NCI-H748 (cell line): ENCODE data around the gene KRT72.

Experiments
- DNase-seq: peaks from one replicate; lab custom pipeline; 2025; ENCODE audit not compliant: unreplicated experiment; lab: John Stamatoyannopoulos, UW

KRT72 gene

DNA sequence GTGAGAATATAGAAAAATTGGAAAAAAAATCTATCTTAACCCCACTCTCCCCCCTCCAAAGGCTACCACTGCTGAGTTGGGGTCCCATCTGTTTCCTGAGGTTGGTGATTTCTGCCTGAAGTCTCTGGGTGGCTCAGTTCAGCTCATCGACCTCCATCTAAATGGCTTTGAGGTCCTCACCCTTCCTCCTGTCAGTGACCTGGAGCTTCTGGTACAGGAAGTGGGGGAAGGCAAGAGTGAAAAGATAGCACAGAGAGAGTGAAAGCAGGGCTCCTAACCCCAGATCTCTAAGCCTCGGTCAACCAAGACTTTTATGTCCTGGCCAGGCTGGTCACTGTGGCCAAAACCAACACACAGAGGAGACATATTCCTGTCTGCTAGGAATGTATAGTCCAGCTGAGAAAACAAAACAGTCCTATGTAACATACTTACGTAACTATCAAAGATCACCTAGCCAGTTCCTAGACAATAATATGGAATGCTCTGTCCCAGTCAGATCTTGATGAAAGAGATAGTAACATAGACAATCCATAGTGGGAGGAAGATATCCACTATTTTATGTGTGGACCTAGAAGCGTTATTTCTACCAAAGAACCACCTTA, 29.4 kb upstream of the KRT72 start:
- DNase-seq = no peak

DNA sequence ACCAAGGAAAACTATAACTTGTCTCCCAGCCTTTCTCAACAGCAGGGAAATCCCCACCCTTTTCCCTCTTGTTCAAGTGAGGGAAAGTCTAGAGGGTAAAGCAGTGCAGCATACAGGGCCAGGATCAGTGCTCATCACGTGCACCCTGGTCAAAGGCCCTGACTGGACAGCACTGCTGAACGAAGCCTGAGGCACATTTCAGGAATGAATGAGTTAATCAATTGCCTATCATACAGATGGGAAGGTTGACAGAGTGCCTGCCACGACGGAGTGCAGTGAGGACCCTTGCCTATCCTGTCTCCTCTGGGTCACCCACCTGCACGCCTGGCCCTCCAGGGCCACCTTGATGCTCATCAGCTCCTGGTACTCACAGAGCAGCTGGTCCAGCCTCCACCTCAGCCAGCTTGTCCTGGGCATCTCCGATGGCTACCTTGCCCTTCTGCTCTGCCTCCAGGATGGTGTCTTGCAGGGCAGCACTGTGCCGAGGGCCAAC, 28.8 kb upstream of the KRT72 start:
- no peak for DNase-seq

GRCh38 chr12:52629281-52630007, 28.2 kb upstream of the KRT72 start:
- DNase-seq = no peak

DNA sequence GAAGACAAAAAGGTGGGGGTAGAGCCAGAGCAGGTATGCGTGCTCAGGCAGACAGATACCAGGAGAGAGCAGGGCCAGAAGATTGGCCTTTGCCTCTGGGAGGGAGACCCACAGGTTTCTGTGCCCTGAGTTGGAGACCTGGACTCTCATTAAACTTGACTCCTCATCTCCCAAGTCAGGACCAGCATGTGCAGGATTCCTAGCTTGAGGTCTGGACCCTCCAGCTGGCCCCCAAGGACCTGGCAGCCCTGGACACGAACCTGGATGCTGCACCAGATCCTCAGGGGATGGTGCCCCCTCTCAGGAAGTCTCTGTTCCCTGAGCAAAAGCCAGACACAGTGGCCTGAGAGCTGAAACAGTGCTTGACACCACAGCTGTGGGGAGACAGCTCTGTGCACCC, 27.6 kb upstream of the KRT72 start:
- DNase-seq = no peak

GRCh38 chr12:52628111-52628507, 26.8 kb upstream of the KRT72 start:
- DNase-seq = no peak

DNA sequence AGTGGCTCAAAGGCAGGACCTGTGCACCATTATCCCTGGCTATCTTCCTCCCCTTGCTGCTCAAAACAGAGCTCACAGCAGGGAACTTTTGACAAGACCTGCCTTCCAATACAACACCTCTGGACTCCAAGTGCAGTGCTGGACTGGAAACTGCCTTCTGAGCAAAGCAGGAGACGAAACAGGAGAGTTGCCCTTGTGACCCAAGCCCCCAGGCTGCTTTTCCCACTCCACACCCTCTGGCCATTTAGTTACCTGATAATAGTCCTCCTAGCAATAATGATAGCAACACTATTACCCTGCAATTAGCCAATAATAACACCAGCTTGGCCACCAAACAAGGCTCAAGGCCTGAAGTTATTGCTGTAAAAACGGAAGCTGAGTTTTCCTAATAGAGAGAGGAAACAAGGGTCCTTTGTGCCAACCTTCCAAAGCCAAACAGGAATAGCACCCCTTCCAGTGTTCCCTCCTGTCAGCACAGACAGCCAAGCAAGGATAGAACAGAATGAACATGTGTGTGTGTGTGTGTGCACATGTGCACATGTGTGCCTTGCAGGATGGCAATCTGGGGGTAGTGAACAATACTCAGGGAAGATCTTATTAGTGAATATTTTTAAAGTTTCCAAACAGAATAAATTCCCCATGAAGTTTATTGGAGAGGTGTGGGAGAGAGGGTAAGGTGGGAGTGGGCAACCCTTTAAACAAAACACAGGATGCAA, 26.3 kb upstream of the KRT72 start:
- peak; percentile 58 for DNase-seq

DNA sequence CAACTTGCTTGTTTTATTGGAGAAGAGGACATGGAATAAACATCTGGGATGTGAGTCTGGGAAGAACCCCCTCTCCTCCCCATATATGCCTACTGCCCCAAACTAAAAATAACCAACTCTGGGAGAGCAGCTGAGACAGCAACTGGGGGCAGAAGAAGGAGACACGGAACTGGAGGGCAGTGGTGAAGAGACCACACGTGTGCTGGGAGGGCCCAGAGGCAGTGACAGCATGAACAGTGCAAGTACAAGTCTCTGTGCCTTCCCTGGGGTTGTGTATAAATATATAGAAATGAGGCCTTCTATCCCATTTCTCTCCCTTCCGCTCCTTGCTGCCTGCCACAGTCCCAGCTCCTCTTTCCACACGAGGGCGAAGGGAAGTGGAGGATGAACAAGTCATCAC, 21.1 kb upstream of the KRT72 start:
- no peak for DNase-seq

- no peak for DNase-seq
These were observed 17.6 kb upstream of the KRT72 start for GRCh38 chr12:52618866-52619265.

DNA sequence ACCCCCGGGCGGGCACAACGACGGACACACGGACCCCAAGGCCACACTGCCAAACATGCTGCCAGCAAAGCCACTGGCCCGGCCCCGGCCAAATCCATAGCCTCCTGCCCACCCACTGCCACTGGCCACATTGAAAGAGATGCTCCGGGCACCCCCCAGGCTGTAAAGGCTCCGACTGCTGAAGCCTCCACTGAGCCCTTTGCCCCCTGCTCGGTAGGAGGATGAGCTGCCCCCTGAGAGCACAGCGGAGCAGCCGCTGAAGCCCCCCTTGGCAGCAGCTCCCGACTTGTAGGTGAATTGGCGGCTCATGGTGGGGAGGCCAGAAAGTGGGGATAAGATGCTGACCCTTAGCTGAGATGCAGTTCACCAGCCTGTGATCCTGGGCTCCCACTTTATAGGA, 17.0 kb upstream of the KRT72 start, which contains the start of gene KRT73:
TSS of gene KRT73 (minus strand) at position 344 of the 400 bp plus-strand sequence. CDS start at position 309, 35 bp downstream.
- DNase-seq = no peak

- DNase-seq = no peak
These were observed 16.1 kb upstream of the KRT72 start for GRCh38 chr12:52617403-52617785.

DNA sequence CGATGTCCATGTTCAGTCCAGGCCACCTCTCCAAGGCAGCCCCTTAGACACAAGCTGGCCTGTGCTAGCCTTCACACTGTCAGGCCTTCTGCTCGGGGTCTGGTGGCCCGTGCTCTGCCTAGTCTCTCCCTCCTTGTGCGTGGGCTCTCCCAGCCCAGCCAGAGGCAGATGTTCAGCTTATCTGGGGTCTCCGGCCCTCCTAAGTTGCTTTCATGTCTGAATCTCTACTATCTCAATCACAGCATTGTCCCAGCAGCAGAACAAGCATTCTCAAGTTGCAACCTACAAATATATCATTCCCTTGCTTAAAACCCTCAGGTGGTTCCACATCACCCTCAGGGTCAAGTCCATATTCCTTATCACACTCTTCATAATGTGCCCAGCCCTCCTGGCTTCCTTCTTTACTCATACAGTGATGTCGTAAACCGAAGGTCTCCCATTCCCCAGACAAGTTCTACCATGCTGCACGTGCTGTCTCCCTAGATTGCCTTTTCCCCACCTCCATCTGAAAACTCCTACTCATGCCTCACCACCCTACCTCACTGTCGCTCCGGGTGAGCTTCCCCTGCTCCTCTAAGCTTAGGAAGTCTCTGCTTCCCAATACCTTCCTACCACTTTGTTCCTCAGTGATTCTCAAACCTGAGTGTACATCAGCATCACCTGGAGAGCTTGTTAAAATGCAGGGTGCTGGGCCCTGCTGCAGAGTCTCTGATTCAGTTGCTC, 15.6 kb upstream of the KRT72 start:
- no peak for DNase-seq

GRCh38 chr12:52615912-52616311, 14.6 kb upstream of the KRT72 start:
- DNase-seq = no peak

DNA sequence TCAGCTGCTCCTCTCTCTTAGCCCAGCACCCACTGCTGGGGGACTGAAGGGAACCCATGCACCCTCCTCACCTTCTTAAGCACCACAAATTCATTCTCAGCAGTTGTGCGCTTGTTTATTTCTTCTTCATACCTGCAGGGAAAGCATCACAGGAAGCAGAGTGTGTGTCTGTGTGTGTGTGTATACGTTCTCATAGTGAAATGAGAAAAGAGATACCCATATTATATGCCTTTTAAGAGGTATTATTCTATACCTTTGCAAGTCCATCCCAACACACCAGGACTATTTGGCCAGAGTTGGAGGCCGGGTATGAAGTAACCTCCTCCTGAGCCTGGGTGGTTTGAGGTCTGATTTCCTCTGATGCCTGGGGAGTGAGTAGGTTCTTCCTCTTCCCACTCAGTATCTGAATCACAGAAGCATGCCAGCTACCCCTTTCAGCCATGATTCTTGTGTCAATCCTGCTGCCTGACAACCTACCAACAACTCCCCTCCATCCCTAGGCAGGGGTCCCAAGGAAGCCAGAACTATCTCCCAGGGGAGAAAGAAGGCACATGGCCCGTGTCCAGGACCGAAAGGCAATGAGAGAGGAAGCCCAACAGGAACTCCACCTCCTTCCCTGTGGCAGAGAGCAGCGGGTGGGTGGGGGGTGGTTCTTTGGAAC, 14.1 kb upstream of the KRT72 start:
- no peak for DNase-seq

DNA sequence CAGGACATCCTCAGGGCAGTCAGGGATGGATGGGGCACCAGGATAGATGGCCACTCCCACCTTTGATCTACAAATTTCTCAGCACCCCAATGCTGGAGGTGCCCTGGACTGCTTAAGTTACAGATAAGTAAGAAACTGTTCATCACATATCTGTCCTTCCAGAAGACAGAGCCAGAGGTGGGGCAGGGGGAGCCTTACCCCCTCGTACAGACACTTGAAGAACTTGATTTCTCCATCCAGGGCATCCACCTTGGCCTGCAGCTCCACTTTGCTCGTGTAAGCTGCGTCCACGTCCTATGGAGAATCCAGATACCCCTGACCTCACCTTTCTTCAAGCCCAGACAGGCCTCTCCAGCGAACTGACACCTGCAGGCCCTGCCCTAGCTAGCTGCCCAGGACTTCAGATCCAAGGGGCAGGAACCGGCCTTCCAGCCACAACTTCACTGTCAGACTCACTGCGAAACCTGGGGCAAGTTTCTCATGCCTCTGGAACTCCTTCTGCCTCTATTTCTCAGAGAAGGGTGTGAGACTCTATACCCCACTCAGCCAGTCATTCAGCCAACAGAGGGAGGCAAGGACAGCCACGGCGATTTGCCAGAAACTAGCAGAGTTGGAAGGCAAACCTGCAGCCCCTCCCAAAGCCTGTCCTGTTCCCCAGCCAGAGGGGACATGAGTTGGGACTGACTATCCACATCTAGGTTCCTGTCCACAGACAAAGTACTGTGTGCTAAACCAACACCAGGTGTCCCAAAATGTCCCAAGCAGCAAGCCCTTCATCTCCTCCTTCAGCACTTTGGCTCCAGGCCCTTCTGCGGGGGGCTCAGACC, 13.3 kb upstream of the KRT72 start:
- no peak for DNase-seq

- DNase-seq = no peak
These were observed 12.2 kb upstream of the KRT72 start for GRCh38 chr12:52613384-52614030.

DNA sequence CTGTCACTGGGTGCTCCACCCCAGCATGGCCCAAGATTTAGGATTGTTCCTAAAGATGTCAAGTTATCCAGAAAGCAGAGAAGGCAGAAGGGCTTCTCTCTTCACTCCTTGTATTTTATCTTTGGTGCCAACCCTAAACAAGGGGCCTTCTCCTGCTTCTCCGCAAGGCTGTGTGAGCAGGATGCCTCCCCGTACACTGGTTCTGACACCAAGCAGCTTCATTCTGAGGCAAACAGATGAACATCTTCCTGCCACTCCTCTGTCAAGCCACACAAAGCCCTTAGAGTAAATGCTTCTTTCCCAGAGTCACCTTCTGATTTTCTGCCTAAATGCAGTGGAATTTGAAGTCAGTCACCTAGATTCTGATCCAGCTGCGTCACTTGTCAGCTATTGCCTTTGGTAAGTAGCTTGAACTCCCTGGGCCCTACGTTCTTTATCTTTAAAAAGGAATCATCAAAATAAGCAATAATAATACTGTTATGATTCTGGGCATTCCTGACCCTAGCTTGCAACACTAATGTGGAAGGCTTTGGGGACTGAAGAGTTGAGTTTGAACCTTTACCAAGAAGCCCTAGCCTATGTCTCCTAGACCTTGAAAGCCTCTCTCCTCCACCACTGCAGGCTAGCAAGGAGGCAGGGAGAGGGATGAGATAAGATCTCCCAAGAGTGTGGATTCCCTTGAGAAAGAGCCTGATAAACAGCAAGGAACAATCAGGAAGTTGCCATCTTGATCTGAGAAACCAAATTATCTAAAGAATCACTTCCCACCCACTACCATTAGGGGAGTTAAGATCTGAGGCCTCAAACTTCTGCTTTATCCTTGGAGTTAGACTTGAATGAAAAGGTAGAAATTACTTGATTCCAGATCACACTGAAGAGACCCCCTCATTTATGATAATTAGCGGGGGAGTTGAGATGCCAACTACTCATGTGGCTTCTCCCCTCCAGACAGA, 11.4 kb upstream of the KRT72 start:
- DNase-seq = no peak

GRCh38 chr12:52611080-52611468, 9.8 kb upstream of the KRT72 start:
- DNase-seq = no peak

DNA sequence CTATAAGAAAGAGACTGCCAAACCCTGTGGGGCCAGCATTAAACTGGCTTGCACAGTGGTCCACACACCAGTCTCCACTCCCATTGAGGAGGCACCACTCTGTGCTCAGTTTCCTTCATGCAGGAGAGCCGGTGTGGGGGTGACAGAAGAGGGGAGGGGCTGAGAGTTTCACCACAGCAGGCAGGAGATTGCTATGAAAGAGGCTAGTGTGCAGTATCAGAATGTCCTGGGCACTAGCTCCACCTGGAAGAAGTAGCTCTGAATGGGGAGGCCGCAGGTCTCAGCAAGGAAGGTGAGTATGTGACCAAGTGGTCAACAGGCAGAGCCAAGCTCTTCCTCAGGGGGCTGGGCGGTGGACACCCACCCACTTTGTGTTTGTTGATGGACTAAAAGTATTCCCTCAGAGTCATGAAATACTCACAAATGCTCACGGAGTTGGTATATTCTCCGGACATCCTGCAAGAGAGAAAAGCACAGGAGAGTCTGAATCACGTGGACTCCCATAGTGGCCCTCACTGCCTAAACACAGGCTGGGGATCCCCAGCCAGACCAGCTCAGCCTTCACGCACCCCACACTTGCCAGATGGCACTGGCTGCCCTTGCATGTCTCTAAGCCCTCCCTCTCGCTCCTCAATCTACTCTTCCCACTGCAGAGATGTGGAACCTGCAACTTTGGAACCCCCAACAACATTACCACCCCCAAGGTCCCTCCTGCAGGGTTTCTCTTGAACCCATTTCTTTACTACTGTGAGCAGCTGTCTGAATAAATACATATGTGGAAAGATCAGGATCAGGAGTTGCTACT, 7.8 kb upstream of the KRT72 start:
- DNase-seq = no peak
